Parathyroid adenoma (tissue), 2 donors: ENCODE data around the gene GATC.
"Not testable (repeated sequence)": the region's sequence is repeated elsewhere in the genome, so short reads cannot be mapped to it uniquely, and the experiment has no call there.

ENCODE experiments used
- H2AFZ ChIP-seq: fragments of 300-600 bp; sonication (generic); one replicate; pipeline ENCODE4 v1.7.0; 2017; ENCODE audit warnings: antibody characterized with exemption, mild to moderate bottlenecking
- H3K27ac ChIP-seq: fragments of 300-600 bp; sonication (generic); one replicate; pipeline ENCODE4 v1.7.0; 2017
- H3K27me3 ChIP-seq: fragments of 300-600 bp; sonication (generic); one replicate; pipeline ENCODE4 v1.7.0; 2017; ENCODE audit warnings: low read length; ENCODE audit not compliant: control insufficient read depth, insufficient read depth
- H3K36me3 ChIP-seq: fragments of 300-600 bp; sonication (generic); one replicate; pipeline ENCODE4 v1.7.0; 2017; ENCODE audit warnings: low read length; ENCODE audit not compliant: control insufficient read depth, insufficient read depth
- H3K4me1 ChIP-seq: fragments of 300-600 bp; sonication (generic); one replicate; pipeline ENCODE4 v1.7.0; 2017; ENCODE audit warnings: control low read depth
- H3K4me2 ChIP-seq: fragments of 300-600 bp; sonication (generic); one replicate; pipeline ENCODE4 v1.7.0; 2017; ENCODE audit warnings: low read length
- H3K4me3 ChIP-seq: fragments of 300-600 bp; sonication (generic); one replicate; pipeline ENCODE4 v1.7.0; 2017; ENCODE audit warnings: low read depth, low read length
- H3K79me2 ChIP-seq: fragments of 300-600 bp; sonication (generic); one replicate; pipeline ENCODE4 v1.7.0; 2017; ENCODE audit warnings: control low read depth
- H3K9ac ChIP-seq: fragments of 300-600 bp; sonication (generic); one replicate; pipeline ENCODE4 v1.7.0; 2017; ENCODE audit warnings: mild to moderate bottlenecking
- H3K9me3 ChIP-seq: fragments of 300-600 bp; sonication (generic); one replicate; pipeline ENCODE4 v1.7.0; 2017; ENCODE audit warnings: low read length; ENCODE audit not compliant: control insufficient read depth
- TF ChIP-seq, protein P1 (sequence below): fragments of 300-600 bp; sonication (generic); IDR thresholded peaks from one replicate; pipeline ENCODE4 v1.7.0; 2017; ENCODE audit warnings: antibody characterized with exemption, mild to moderate bottlenecking
- donor health status: primary hyperparathyroidism.

The GATC gene

GRCh38 chr12:120444676-120445075 is 1.6 kb upstream of the GATC start:
- Histone ChIP-seq H3K79me2 (peaks cover 36% of the 10 kb centered on the region), H3K4me2 (no peak overlapping the region), H3K4me3 (no peak overlapping the region), H3K9ac (no peak overlapping the region), H3K27me3 (no peaks in the 10 kb centered on the region), H3K4me1 (peaks cover 12% of the 10 kb centered on the region), H3K36me3 (no peaks in the 10 kb centered on the region), H2AFZ (no peak overlapping the region), H3K27ac (peak overlapping the region; percentile 13), H3K9me3 (no peaks in the 10 kb centered on the region)
- TF ChIP-seq, protein P1, sequence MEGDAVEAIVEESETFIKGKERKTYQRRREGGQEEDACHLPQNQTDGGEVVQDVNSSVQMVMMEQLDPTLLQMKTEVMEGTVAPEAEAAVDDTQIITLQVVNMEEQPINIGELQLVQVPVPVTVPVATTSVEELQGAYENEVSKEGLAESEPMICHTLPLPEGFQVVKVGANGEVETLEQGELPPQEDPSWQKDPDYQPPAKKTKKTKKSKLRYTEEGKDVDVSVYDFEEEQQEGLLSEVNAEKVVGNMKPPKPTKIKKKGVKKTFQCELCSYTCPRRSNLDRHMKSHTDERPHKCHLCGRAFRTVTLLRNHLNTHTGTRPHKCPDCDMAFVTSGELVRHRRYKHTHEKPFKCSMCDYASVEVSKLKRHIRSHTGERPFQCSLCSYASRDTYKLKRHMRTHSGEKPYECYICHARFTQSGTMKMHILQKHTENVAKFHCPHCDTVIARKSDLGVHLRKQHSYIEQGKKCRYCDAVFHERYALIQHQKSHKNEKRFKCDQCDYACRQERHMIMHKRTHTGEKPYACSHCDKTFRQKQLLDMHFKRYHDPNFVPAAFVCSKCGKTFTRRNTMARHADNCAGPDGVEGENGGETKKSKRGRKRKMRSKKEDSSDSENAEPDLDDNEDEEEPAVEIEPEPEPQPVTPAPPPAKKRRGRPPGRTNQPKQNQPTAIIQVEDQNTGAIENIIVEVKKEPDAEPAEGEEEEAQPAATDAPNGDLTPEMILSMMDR: no peak

- Histone ChIP-seq H2AFZ (peak overlapping the region; percentile 55), H3K4me1 (peaks cover 12% of the 10 kb centered on the region), H3K4me3 (peak overlapping the region; percentile 85), H3K27ac (peak overlapping the region; percentile 58), H3K79me2 (peaks cover 34% of the 10 kb centered on the region), H3K4me2 (peak overlapping the region; percentile 64)
- not testable (repeated sequence) for H3K9ac ChIP-seq, H3K27me3 ChIP-seq, H3K9me3 ChIP-seq, H3K36me3 ChIP-seq
Observed at GRCh38 chr12:120446844-120447178, 567 bp downstream of the GATC start.

GRCh38 chr12:120447992-120448391 is 1.7 kb downstream of the GATC start:
- Histone ChIP-seq H3K27me3 (no peaks in the 10 kb centered on the region), H3K9me3 (no peaks in the 10 kb centered on the region), H3K4me1 (peaks cover 12% of the 10 kb centered on the region), H3K79me2 (peaks cover 34% of the 10 kb centered on the region), H3K4me3 (no peak overlapping the region), H2AFZ (no peak overlapping the region), H3K9ac (no peak overlapping the region), H3K4me2 (no peak overlapping the region), H3K27ac (no peak overlapping the region), H3K36me3 (no peaks in the 10 kb centered on the region)
- TF ChIP-seq, protein P1: no peak

- H3K79me2 ChIP-seq: peaks cover 20% of the 10 kb centered on the region
- H3K4me2 ChIP-seq, H3K4me3 ChIP-seq, H3K27ac ChIP-seq, H2AFZ ChIP-seq, H3K27me3 ChIP-seq, H3K9ac ChIP-seq, H3K36me3 ChIP-seq, H3K4me1 ChIP-seq, H3K9me3 ChIP-seq: not testable (repeated sequence)
Observed at GRCh38 chr12:120452524-120452923, 6.3 kb downstream of the GATC start.

- Histone ChIP-seq H3K27ac (no peak overlapping the region), H3K9me3 (no peaks in the 10 kb centered on the region), H3K4me2 (no peak overlapping the region), H3K27me3 (no peaks in the 10 kb centered on the region), H3K79me2 (peaks cover 13% of the 10 kb centered on the region), H3K4me1 (no peaks in the 10 kb centered on the region), H2AFZ (no peak overlapping the region), H3K4me3 (no peak overlapping the region), H3K9ac (no peak overlapping the region), H3K36me3 (no peaks in the 10 kb centered on the region)
- TF ChIP-seq, protein P1: no peak
Observed at GRCh38 chr12:120453060-120453750, 7.0 kb downstream of the GATC start.

DNA sequence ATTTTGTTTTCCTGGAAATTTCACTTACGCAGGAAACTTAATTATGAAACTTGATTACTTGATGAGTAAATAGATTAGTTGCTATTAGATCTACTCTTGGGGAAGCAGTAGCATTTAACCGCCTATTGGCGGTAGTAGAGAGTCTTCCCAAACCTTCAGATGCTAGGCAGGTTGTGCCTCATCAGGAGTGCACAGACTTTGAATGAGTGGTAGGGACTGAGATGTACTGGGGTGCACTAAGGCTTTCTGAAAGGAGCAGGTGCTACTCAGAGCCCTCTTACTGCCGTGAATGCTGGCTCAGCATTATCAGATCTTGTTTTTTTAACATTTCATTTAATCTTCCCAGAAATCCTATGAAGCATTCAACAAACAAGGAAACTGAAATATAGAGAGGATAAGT is 7.7 kb downstream of the GATC start:
- H3K9me3 ChIP-seq: no peaks in the 10 kb centered on the region

More for the DNA sequence above, 7.7 kb downstream of the GATC start:
- no peaks in the 10 kb centered on the region for H3K4me1 ChIP-seq
- H3K4me3 ChIP-seq: no peak overlapping the region
- H3K79me2 ChIP-seq: peaks cover 11% of the 10 kb centered on the region
- H3K27ac ChIP-seq: no peak overlapping the region
- H3K27me3 ChIP-seq: no peaks in the 10 kb centered on the region
- TF ChIP-seq, protein P1: peak; percentile 53
- H3K9ac ChIP-seq: no peak overlapping the region
- no peak overlapping the region for H2AFZ ChIP-seq
- no peaks in the 10 kb centered on the region for H3K36me3 ChIP-seq
- H3K4me2 ChIP-seq: no peak overlapping the region
